CD4-positive, alpha-beta T cell treated with Interleukin-4 for 1 hour (primary cell): Measurements from ENCODE around the gene PKP4.

ENCODE experiments used
- DNase-seq, 2 donors: peaks; one replicate each; pipeline ENCODE4 v3.0.0-alpha.2; 2020 to 2022

PKP4 gene

DNA sequence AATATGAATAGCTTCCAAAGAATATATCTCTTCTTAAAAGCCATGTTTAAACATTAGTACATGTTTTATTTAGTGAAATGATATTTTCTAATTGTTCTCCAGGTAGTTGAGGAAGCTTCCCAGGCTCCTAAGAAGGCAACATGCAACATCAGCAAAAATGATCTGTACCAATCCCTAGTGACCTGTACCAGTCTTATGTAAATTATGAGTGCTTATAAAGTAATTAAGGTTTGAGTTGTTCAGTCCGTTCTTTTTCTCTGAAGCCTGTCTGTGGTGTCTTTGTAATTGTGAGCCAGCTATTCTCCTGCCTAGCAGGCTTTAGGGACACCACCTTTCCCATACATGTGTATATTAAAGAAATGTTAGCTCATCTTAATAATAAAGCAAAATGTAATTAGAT, 98.2 kb downstream of the PKP4 start:
- no peak for DNase-seq

DNA sequence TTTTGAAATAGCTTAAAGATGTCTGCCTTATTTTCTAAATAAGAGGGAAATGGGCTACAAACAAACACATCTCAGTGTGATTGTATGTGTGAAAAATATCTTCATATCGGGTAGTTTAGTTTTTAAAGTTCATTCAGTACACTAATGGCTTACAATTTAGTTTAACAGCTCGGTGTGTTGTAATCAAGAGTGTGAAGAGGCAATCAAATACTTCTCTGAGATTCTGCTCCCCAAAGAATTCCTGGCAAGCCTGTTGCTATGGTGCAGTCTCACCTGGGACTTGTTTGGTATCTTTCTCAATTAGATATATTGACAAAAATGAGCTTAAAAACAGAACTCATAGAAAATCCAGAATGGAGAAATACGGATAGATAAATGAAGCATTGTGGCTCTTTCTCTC, 99.4 kb downstream of the PKP4 start:
- DNase-seq, result no peak

DNA sequence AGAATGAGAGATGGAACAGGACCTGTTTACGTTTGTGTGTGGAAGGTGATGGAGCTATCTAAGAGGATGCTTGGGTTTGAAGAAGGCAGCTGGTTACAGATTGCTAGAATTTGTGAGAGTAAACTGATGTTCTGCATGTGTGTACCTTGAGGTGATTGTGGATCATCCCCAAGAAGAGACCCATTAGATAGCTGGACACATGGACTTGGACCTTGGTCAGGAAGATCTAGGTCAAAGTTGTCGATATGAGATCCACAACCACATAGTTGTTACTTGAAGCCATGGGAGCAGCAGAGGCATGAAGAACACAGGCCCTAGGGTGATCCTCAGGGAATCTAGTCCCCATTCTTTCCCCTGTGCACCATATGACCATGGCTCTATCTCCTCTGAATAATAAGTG, 101.0 kb downstream of the PKP4 start:
- no peak for DNase-seq

DNA sequence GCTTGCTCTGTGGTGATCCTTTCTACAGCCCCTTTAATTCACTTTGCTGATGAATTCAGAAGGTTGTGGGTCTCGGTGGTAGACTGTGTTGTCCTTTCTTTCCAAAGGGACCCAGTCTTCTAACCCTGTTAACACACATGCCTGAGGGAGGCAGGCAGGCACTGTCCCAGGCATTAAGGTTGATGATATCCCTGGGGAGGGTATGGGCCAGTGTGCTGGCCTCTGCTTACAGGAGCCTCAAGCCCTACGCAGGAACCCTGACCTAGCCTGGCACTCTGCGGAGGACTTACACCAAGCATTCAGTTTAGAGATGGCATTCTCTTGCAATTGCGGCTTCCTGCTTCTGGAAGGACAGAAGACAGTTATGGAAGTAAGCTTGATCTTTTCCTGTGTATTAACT, 102.5 kb downstream of the PKP4 start:
- no peak for DNase-seq

DNA sequence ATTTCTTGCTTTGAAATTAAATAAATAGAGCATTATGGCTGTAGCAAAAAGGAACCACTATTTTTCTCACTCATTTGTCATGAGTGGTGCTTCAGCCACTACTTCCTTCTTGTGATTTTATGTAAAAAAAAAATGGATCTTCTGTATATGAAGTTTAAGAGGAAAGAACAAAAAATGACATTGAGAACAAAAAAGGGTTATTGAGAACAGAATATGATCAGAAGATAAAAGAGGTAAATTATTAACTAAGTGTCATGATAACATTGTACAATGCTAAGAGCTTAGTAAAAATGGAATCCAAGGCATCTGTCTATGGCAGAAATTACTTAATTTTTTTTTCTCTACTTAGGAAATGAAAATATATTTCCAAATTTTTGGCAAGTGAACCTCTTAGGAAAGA, 103.5 kb downstream of the PKP4 start:
- DNase-seq, result no peak

DNA sequence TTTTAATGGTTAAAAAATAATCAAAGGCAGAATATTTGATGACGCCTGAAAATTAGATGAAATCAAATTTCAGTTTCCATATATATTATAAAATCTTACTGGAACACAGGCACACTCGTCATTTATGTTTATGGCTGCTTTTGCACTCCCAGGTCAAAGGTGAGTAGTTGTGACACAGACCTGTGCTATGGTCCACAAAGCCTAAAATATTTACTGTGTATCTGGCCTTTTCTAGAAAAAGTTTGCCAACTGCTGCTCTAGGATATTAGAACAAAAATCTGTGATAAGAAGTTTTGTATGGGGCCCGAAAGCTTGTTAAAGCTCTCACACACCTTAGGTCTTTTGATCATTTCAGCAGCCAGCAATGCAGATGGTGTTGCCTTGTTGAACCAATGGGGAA, 104.3 kb downstream of the PKP4 start:
- DNase-seq, result no peak

DNA sequence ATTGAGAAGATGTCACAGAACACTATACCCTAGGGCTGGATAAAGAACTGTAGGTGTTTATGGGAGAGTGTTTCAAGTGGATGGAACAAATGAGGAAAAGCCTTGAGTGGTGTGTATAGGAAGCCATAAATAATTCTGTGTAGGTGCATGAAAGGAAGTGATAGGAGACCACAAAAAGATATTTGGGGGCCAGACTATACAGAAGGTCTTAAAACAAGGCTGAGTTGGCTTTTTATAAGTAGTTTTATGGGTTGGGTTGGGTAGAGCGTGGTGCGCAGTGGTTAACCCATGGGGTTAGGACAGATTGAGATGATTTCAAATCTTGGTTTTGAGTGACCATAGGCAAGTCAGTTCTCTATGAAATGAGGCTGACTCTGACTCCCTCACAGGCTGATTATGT, 110.5 kb downstream of the PKP4 start:
- DNase-seq, result no peak

DNA sequence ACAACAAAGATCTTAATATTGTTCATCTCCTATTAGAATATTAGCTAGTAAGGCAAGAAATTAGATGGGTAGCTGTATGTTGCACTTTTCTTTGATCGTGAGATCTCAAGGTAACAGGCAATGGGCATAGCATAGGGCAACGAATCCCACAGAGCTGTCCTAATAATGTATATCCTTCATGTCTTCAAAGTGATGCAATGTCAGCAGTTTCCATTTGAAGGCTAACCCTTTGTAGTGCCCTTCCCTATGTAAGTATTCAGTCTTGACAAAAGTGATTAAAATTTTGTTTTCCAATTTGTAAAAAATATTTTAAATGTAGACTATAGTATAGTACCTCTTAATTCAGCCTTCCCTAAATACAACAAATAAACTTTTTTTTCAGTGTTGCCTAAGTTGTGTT, 112.5 kb downstream of the PKP4 start:
- DNase-seq, result no peak

DNA sequence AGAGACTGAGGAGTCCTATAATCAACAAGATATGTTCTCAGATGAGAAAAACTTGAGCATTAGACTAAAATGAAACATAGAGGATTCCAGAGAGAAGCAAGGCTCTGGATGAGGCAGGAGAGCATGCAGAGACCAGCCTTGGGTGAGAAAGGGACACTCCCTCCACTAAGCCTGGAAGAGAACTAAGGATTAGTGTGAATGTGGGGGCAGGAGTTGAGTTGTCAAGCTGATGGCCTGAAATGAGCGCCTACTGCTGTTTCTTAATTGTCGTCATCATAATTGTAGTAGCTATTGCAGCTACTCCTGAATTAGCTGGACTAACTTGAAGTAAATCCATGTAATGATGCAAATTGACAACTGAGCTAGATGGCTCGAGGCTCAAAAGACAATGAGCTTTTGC, 114.1 kb downstream of the PKP4 start:
- DNase-seq, result no peak

DNA sequence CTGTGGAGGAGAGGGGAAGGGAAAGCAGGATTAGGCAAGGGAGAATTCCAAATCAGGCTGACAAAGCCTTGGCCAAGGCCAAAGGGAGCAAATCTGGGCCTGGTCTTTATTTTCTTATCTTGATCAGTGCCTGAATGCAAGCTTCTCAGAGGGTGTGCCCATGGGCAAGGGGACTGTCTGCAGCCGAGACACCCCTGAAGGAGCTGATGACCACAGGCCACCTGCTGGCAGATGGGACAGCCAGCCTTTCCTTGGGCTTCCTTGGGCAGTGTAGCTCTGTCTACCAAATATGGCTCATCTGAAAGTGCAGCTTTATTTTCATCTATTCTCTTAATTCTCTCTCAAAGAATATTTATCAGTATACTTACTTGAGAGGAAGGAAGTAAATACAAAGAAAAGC, 117.0 kb downstream of the PKP4 start:
- no peak for DNase-seq

DNA sequence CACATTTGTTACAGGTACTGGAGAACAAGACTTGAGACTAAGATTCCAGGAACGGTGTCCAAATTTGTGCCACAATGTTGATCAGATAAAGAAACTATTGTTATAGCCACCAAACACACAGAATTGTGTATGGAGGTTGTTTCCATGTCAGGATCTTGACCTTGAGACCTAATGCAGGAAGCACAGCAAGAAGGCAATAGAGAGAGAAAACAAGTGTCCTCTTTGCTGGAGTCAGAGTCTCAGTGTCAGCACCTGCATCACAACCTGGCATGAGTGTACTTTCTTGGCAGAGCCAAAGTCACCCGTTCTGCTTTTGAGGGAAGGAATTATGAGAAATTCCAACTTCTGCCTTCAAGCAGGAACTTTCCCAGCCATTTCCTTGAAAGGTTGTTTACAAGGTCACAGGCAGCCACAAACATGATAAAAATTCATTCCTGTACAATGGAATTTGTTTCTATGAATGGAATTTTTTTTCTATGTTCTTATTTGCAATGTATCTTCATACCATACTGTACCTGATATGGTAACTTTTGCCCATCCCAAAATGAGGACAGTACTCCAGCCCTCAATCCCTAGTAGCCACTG, 118.4 kb downstream of the PKP4 start:
- no peak for DNase-seq

DNA sequence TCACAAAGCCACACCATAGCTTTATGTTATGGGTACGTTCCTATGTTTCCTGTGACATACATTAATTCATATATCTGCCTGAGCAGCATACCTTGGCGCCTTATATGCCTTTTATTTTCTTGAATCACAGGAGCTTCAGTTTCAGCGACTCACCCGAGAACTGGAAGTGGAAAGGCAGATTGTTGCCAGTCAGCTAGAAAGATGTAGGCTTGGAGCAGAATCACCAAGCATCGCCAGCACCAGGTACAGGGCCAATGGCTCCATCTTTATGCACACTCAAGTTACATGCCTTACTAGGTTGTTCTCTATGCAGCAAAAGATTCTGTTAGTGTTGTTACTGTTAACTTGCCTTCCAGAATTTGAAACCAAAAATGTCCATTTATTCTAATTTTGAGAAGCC, 120.4 kb downstream of the PKP4 start:
- no peak for DNase-seq

DNA sequence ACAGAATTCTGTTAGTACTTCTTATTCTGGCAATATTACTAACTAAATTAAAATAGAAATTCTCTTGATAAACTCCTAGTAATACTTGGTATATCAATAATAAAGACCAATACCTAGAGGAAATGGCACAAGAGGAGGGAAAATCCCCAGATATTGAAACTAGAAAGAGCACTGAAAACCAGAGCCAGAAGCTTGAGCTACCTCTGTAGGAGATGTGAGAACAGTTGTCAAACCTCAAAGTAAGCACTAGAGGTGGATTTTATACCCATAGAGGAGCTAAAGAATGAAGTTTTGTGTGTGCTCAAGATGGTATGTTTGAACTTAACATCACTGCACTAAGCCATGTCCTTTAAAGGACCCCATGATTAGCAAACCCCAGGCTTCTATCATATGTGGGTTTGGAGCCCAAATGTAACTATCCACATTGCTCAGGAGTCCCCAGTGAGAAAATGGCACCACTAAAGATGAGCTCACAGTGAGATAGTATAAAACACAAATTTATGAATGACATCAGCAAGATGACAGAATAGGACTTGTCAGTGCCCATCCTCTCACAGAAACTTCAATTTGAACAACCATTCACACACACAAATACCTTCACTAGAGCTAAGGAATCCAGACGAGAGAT, 122.1 kb downstream of the PKP4 start:
- DNase-seq, result no peak

DNA sequence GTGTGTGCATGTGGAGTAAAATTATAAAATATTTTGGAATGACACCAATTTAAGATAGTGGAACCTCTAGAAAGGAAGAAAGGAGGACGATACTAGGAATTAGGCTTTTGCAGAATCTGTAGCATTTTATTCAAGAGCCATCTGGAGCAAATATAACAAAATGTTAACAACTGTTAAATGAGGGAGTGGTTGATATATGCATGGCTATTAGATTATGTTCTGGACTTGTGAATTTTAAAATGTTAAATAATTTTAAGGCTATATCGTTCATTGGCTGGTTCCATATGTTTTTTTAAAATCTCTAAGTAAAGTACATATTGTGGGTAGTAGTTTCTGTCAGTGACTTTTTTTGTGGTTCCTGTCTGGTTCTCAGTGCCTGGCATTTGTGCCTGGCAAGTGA, 123.2 kb downstream of the PKP4 start:
- no peak for DNase-seq

DNA sequence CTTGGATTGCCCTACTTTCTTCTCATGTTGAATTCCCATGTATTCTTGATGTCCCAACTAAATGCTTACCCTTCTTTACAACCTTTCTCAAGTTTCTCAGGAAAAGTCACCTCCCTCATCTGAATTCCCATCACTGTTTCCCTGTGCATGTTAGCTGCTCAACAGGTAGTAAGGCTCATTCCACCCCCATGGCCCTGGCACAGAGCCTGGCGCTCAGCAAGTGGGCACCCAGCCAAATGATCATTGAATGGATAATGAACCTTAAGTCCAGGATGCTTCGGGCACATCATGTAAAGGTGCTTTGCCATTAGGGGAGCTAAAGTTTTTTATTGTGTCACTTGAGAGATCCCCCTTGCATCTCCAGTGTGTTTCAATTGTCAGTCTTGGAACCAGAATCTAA, 124.0 kb downstream of the PKP4 start:
- no peak for DNase-seq

DNA sequence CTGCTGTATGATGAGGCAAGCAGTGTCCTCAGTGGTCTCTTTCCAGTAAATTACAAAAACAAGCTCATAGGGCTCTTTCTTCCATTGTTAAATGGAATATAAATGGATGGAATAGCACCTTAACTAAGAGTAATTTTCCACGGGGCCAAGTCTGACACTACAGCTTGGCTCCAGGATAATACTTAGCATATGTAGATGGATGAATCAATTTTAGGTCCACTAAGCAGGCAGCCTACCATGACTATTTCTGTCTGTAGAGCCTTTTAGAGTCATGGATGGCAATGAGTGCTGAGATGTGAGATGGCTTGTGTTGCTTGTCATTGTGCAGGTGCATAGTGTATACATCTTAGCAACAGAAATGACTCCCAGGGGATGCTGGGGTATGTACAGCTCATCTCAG, 125.9 kb downstream of the PKP4 start:
- no peak for DNase-seq

DNA sequence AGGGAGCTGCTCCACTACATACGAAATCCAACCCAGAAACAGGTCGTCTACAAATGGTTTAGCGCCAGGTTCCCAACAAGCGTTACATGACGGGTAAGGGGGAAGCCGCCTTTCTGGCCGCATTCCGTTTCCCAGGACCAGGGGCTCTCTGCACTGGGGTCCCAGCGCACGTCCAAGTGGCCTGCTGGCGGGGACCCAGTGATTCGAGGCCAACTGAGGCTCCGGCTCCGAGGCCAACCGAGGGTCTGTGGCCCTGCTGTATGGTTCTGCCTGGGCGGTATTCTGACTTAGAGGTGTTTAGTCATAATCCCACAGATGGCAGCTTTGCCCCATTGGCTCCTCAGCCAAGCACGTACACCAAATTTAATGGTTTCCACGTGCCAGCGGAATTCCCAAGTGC, 127.2 kb downstream of the PKP4 start:
- no peak for DNase-seq

DNA sequence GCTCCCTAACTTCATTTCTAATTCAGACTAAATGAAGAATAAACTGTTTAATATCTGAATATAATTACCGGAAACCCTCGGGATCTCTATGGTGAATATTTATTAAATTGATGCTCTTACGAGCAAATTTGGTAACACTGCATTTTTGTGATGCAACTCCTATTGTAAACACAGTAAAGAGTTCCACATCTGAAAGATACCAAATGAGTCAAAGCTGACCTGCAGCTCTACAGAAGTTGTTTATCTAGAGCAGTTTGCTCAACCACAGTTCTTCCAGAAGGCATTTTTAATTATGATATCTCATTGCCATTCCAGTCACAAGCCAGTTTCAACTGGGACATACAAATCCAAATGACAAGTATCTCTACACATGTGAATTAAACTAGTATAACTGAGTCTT, 129.7 kb downstream of the PKP4 start:
- DNase-seq, result no peak

DNA sequence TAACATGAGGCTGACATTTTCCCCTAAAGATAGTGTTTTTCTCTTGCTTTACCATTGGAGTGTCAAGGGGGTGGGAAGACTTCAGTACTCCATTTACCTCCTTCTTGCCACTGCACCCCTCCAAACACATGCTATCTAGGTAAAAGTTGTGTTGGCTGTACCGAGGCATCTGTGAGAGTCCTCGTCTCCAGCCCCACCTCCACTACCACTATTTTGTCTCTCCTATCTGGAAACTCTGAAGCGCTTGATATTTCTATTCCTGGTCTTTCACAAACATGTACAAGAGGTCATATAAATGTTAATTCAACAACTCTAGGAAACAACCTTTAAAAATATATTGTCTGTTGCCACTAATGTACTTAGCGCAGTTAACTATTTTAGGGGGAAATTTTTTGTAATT, 132.6 kb downstream of the PKP4 start:
- no peak for DNase-seq

DNA sequence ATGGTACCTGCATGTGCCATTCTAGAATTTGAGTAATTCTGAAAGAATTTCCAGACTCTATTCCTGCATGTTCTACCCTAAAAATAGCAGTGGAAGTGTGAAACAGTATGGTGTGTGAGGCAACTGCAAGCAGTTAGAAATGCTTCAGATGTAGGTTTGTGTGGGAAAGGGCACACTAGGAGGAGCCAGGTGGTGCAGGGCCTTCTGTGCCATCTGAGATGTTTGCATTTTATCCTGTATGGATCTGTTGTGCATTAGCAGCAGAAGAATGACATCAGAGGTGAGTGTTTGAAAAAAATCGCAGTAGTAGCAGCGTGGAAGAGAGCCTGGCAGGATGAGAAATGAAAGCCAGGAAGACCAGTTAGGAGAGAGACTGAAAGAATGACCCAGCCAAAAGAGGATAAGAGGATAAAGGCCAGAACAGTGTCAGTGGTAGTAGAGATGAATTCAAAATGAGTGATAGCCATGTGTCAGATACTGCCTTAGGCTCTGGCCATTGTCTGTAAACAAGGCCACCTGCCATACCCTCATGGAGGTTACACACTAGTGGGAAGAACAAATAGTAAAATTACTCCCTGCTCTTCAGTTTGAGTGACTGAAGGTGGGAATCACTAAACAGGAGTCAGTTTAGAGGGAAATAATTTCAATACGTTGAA, 142.2 kb downstream of the PKP4 start:
- no peak for DNase-seq

DNA sequence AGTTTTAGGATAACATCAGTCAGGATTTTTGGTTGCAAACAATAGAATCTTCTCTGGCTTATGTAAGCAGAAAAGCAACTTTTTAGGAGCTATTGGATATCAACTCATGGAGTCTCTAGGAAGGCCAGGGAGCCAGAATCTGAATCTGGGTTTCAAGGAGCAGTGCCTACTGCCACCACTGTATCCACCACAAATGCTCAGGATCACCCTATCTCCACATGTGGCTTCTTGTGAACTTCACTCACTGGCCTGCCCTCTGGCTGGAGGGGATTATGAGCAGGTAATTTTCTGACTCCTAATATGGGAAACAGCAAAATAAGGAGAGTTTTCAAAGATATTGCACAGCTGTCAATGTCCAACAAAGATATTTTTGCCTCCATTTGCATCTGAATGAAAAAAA, 142.9 kb downstream of the PKP4 start:
- no peak for DNase-seq

DNA sequence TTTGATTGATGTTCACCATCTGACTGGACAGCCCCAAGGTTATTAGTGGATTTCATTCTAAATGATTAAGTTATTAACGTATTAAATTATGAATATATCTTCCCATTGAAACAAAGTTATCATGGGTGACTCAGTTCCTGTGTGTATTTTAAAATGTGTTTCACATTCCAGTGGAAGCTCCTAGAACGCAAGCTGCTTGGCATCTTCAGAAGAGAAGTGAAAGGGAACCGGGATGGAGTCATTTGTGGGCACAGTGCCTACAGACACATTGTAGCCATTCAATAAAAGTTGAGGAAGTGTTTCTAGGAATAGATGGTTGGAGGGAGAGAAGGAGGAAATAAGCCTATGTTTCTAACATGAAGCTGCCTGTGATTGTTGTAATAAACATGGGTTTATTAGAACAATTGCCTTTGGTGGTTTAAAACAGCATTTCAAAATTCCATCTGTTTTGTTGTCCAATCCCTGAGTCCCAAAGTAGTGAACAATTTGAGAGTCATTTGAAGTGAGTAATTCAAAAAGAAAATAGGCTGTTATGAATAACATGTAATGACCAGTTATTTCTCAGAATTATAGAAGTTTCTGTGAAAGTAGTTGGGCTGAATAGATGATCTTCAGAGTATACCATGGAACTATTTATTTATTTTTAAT, 143.5 kb downstream of the PKP4 start:
- DNase-seq, result no peak

DNA sequence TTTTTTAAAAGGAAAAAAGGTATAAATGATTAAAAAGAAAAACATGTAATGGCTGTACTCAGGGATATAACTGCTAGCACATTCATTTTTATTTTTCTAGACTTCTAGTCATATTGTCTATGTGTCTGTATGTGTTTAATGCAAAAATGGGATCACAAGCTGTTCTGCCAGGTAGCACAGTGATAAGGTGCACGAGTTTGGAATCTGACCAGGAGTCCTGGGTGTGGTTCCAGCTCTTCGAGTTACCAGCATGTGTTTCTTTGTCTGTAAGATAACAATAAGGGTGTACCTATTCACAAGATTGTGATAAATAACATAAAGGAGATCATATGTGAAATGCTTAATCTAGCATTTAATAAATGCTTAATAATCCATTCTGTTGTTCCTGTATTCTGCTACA, 145.3 kb downstream of the PKP4 start:
- DNase-seq, result no peak

DNA sequence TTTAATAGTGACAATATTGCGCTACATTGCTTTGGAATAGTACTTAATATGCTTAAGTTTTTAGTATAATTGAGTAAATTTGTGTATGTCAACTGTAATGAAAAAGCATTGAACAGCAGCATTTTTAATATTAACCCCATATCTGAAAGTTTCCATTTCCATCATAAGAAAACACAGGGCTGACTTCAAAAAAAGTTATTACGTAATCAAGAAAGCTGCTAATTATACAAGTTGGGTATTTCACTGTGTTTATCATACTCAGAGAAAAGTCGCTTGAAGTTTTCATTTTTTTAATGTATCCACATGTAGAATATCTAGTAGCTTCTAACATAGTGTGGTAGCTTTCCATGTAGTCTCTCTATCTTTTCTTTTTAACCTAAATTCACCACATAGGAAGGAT, 146.5 kb downstream of the PKP4 start:
- no peak for DNase-seq

DNA sequence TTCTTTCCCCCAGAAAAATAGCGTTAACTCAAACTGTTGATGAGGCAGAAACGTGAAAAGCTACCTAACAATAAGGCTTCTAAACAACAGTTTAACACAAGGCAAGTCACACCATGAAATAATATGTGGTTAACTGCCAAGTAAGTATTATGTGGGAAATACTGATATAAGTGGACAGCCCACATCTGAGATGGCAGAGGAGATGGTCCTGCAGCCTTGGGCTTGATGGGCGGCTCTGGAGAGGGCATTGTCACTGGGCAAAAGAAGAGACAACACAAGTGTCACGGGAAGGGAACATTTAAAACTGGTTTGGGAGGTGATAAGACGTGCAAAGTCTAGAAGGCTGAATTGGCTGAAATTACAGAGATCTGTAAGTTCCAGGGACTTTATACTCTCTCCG, 147.2 kb downstream of the PKP4 start:
- no peak for DNase-seq
